Ramos (cell line): ENCODE data around the gene FAM98C.

ENCODE experiments used
- in situ Hi-C: fragments of 300-500 bp; cut with MboI; formaldehyde crosslinking; loops from one replicate; pipeline ENCODE4 v1.14.3; 2022; ENCODE audit warnings: low sequenced_read_pairs; ENCODE audit not compliant: unreplicated experiment

Gene FAM98C

GRCh38 chr19:38392707-38393308 lies 10.1 kb upstream of the FAM98C start:
- in situ Hi-C loops: no loop called here

- in situ Hi-C loops: no loop called here
Measured at GRCh38 chr19:38394488-38394887, 8.4 kb upstream of the FAM98C start.

GRCh38 chr19:38395381-38396114 lies 7.3 kb upstream of the FAM98C start:
- in situ Hi-C loops: no loop called here

- in situ Hi-C loops: no loop called here
Measured at GRCh38 chr19:38399081-38399480, 3.8 kb upstream of the FAM98C start.

GRCh38 chr19:38399537-38399936 lies 3.4 kb upstream of the FAM98C start:
- in situ Hi-C loops: no loop called here

- in situ Hi-C loops: loop anchor here (25.0 kb wide), 1 partner anchor 537 kb away; the partner anchor contains the start of genes MRPS12 and SARS2
Measured at GRCh38 chr19:38400361-38400760, 2.5 kb upstream of the FAM98C start.

- in situ Hi-C loops: loop anchor here (25.0 kb wide), 1 partner anchor 536 kb away; the partner anchor contains the start of genes MRPS12 and SARS2
Measured at GRCh38 chr19:38401148-38401547, 1.7 kb upstream of the FAM98C start.

GRCh38 chr19:38402623-38402966 lies 298 bp upstream of the FAM98C start:
- in situ Hi-C loops: loop anchor here (25.0 kb wide), 1 partner anchor 535 kb away; the partner anchor contains the start of genes MRPS12 and SARS2

- in situ Hi-C loops: loop anchor here (25.0 kb wide), 1 partner anchor 532 kb away; the partner anchor contains the start of genes MRPS12 and SARS2
Measured at GRCh38 chr19:38404858-38405257, 2.0 kb downstream of the FAM98C start.

GRCh38 chr19:38405276-38405675 lies 2.4 kb downstream of the FAM98C start:
- in situ Hi-C loops: loop anchor here (25.0 kb wide), 1 partner anchor 532 kb away; the partner anchor contains the start of genes MRPS12 and SARS2

GRCh38 chr19:38409631-38410133 lies 6.8 kb downstream of the FAM98C start:
- in situ Hi-C loops: loop anchor here (25.0 kb wide), 1 partner anchor 528 kb away; the partner anchor contains the start of genes MRPS12 and SARS2

- in situ Hi-C loops: loop anchor here (25.0 kb wide), 1 partner anchor 527 kb away; the partner anchor contains the start of genes MRPS12 and SARS2
Measured at GRCh38 chr19:38410407-38410806, 7.5 kb downstream of the FAM98C start.

GRCh38 chr19:38411041-38411712 lies 8.3 kb downstream of the FAM98C start:
- in situ Hi-C loops: loop anchor here (25.0 kb wide), 1 partner anchor 526 kb away; the partner anchor contains the start of genes MRPS12 and SARS2

- in situ Hi-C loops: loop anchor here (25.0 kb wide), 1 partner anchor 525 kb away; the partner anchor contains the start of genes MRPS12 and SARS2
Measured at GRCh38 chr19:38411898-38412297, 9.0 kb downstream of the FAM98C start.

GRCh38 chr19:38412491-38412890 lies 9.6 kb downstream of the FAM98C start:
- in situ Hi-C loops: loop anchor here (25.0 kb wide), 1 partner anchor 525 kb away; the partner anchor contains the start of genes MRPS12 and SARS2

- in situ Hi-C loops: loop anchor here (25.0 kb wide), 1 partner anchor 524 kb away; the partner anchor contains the start of genes MRPS12 and SARS2
Measured at GRCh38 chr19:38412961-38413360, 10.1 kb downstream of the FAM98C start.

GRCh38 chr19:38413416-38413815 lies 10.5 kb downstream of the FAM98C start:
- in situ Hi-C loops: loop anchor here (25.0 kb wide), 1 partner anchor 524 kb away; the partner anchor contains the start of genes MRPS12 and SARS2

GRCh38 chr19:38417146-38417543 lies 14.3 kb downstream of the FAM98C start:
- in situ Hi-C loops: loop anchor here (25.0 kb wide), 1 partner anchor 520 kb away; the partner anchor contains the start of genes MRPS12 and SARS2

GRCh38 chr19:38417544-38418506 lies 14.9 kb downstream of the FAM98C start:
- in situ Hi-C loops: loop anchor here (25.0 kb wide), 1 partner anchor 519 kb away; the partner anchor contains the start of genes MRPS12 and SARS2
